Measurements from ENCODE around the gene SNX20.

SNX20 gene

GRCh38 chr16:50653633-50654519, 27.2 kb downstream of the SNX20 start:
- no peak for DNase-seq

- DNase-seq: no peak
These were observed 28.2 kb downstream of the SNX20 start for GRCh38 chr16:50652836-50653425.

- DNase-seq: no peak
These were observed 29.2 kb downstream of the SNX20 start for GRCh38 chr16:50651835-50652438.

- DNase-seq: no peak
These were observed 34.8 kb downstream of the SNX20 start for GRCh38 chr16:50646345-50646744.

GRCh38 chr16:50645563-50646220, 35.4 kb downstream of the SNX20 start:
- no peak for DNase-seq

- peak in 2 of 4 experiments; percentile 18 to 41 for DNase-seq
These were observed 36.4 kb downstream of the SNX20 start for GRCh38 chr16:50644729-50645128.

GRCh38 chr16:50644245-50644644, 36.9 kb downstream of the SNX20 start:
- no peak for DNase-seq

- DNase-seq: no peak
These were observed 37.9 kb downstream of the SNX20 start for GRCh38 chr16:50643192-50643591.

- no peak for DNase-seq
These were observed 38.8 kb downstream of the SNX20 start for GRCh38 chr16:50642349-50642748.

- no peak for DNase-seq
These were observed 39.3 kb downstream of the SNX20 start for GRCh38 chr16:50641818-50642187.

- no peak for DNase-seq
These were observed 39.9 kb downstream of the SNX20 start for GRCh38 chr16:50640919-50641817.

GRCh38 chr16:50640391-50640790, 40.7 kb downstream of the SNX20 start:
- no peak for DNase-seq

GRCh38 chr16:50638816-50639670, 42.1 kb downstream of the SNX20 start:
- DNase-seq: no peak

- DNase-seq: no peak
These were observed 43.2 kb downstream of the SNX20 start for GRCh38 chr16:50637716-50638602.

- no peak for DNase-seq
These were observed 44.2 kb downstream of the SNX20 start for GRCh38 chr16:50636753-50637374.

- DNase-seq: no peak
These were observed 45.4 kb downstream of the SNX20 start for GRCh38 chr16:50635505-50636392.

GRCh38 chr16:50634947-50635346, 46.2 kb downstream of the SNX20 start:
- DNase-seq: no peak

- no peak for DNase-seq
These were observed 47.0 kb downstream of the SNX20 start for GRCh38 chr16:50634090-50634489.
